Measurements from ENCODE around the gene FILIP1. TPM values are rescaled to one million over a fixed set of nuclear protein-coding genes. Genes with fewer than 3 reads are reported as not detected.
"Not testable (repeated sequence)": the region's sequence is repeated elsewhere in the genome, so short reads cannot be mapped to it uniquely, and the experiment has no call there.

FILIP1 gene
- total RNA-seq, 6 experiments from 2014 or later, result 0.09 to 0.24 (median 0.12) TPM

DNA sequence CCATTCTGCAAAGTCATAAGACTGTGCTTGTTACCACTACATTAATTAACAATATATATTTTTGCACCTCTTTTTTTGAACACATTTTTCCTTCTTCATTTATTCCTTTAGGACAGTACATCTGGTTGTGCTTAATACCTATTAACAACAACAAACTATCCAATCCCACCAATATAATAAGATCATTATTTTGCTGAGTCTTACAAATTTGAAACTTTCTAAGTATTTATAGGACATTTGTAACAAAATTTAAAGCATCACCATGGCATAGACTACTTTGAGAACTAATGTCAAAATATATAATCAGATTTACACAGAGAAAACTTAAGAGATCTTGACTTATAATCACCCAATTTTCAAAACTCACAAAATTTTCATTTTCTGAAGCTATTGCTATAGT is 47.9 kb downstream of the FILIP1 start:
- no peak overlapping the region for H3K4me3 Mint-ChIP-seq
- H3K27me3 Mint-ChIP-seq (ENCODE audit: insufficient read depth), result peaks cover 1% of the 10 kb centered on the region; the same call in 1 of the 2 replicates
- H3K36me3 Mint-ChIP-seq (ENCODE audit: low read depth), result no peaks in the 10 kb centered on the region; the same call in 1 of the 2 replicates
- no peak for DNase-seq
- TF ChIP-seq, protein P1, sequence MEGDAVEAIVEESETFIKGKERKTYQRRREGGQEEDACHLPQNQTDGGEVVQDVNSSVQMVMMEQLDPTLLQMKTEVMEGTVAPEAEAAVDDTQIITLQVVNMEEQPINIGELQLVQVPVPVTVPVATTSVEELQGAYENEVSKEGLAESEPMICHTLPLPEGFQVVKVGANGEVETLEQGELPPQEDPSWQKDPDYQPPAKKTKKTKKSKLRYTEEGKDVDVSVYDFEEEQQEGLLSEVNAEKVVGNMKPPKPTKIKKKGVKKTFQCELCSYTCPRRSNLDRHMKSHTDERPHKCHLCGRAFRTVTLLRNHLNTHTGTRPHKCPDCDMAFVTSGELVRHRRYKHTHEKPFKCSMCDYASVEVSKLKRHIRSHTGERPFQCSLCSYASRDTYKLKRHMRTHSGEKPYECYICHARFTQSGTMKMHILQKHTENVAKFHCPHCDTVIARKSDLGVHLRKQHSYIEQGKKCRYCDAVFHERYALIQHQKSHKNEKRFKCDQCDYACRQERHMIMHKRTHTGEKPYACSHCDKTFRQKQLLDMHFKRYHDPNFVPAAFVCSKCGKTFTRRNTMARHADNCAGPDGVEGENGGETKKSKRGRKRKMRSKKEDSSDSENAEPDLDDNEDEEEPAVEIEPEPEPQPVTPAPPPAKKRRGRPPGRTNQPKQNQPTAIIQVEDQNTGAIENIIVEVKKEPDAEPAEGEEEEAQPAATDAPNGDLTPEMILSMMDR (IDR thresholded peaks at IDR 0.05), result no peak
- no peak overlapping the region for H3K27ac Mint-ChIP-seq
- no peaks in the 10 kb centered on the region for H3K9me3 Mint-ChIP-seq
- H3K4me1 Mint-ChIP-seq (ENCODE audit: low read depth), result peaks cover 33% of the 10 kb centered on the region

DNA sequence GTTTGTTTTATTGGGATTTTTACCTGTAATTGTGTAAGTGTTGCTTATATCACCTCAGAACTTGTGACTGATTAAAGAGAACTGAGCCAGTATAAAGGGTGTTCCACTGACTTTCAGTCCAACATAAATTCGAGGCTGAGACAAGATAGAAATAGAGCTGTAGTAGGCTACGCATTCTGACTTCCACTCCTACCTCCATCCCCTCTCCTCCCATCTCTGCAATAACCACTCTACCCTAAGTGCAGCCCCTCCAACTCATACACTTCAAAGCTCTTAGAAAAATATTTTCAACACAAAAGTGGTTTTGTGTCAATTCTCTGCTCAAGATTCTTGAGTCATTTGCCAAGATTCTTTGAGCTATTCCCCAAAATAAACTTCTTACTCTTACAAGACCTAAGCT is 48.7 kb downstream of the FILIP1 start:
- H3K4me3 Mint-ChIP-seq, result no peak overlapping the region
- H3K36me3 Mint-ChIP-seq (ENCODE audit: low read depth), result no peaks in the 10 kb centered on the region; the same call in 1 of the 2 replicates
- H3K27me3 Mint-ChIP-seq (ENCODE audit: insufficient read depth), result peaks cover 1% of the 10 kb centered on the region; the same call in 1 of the 2 replicates
- TF ChIP-seq, protein P1 (IDR thresholded peaks at IDR 0.05), result no peak
- no peaks in the 10 kb centered on the region for H3K9me3 Mint-ChIP-seq
- no peak overlapping the region for H3K27ac Mint-ChIP-seq
- H3K4me1 Mint-ChIP-seq (ENCODE audit: low read depth), result peaks cover 32% of the 10 kb centered on the region
- DNase-seq, result no peak

DNA sequence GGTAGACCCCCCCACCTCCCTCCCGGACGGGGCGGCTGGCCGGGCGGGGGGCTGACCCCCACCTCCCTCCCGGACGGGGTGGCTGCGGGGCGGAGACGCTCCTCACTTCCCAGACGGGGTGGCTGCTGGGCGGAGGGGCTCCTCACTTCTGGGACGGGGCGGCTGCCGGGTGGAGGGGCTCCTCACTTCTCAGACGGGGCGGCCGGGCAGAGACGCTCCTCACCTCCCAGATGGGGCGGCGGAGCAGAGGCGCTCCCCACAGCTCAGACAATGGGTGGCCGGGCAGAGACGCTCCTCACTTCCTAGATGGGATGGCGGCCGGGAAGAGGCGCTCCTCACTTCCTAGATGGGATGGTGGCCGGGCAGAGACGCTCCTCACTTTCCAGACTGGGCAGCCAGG is 51.7 kb downstream of the FILIP1 start:
- DNase-seq; H3K27ac Mint-ChIP-seq; H3K9me3 Mint-ChIP-seq; H3K4me3 Mint-ChIP-seq; H3K36me3 Mint-ChIP-seq (ENCODE audit: low read depth); H3K27me3 Mint-ChIP-seq (ENCODE audit: insufficient read depth): not testable (repeated sequence)
- peaks cover 35% of the 10 kb centered on the region for H3K4me1 Mint-ChIP-seq (ENCODE audit: low read depth)

DNA sequence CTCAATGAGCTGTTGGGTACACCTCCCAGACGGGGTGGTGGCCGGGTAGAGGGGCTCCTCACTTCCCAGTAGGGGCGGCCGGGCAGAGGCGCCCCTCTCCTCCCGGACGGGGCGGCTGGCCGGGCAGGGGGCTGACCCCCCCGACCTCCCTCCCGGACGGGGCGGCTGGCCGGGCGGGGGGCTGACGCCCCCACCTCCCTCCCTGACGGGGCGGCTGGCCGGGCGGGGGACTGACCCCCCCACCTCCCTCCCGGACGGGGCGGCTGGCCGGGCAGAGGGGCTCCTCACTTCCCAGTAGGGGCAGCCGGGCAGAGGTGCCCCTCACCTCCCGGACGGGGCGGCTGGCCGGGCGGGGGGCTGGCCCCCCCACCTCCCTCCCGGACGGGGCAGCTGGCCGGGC is 52.1 kb downstream of the FILIP1 start:
- H3K4me3 Mint-ChIP-seq; H3K9me3 Mint-ChIP-seq; H3K27ac Mint-ChIP-seq; DNase-seq; H3K36me3 Mint-ChIP-seq (ENCODE audit: low read depth); H3K27me3 Mint-ChIP-seq (ENCODE audit: insufficient read depth): not testable (repeated sequence)
- H3K4me1 Mint-ChIP-seq (ENCODE audit: low read depth), result peaks cover 38% of the 10 kb centered on the region

DNA sequence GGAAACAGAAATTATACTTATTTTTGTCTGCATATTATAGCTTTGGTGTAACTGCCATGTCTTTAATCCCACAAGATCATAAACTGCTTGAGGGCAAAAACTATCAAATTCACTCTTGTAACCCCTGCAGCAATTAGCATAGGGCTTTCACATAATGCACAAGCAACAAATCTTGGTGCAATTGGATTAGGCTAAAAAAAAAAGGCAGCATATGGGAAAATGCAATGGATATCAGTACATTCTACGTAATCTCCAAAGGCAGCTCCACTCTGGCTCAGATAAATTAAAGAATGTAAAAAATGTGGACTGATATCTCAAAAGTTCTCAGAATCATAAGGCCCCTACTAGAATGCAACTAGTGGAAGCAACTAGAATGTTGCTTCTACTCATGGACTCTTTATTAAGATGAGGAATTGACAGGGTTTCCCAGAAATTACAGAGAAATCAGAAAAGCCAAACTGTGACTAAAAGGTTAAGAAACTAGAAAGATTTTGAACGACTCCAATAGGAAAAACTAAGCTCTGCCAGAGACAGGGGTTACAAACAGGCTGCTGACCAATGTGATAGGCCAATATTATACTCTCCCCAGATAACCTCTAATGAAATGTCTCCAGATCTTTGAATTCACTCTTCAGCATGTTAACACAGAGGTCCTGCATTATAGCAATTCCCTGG is 55.0 kb downstream of the FILIP1 start:
- no peak for DNase-seq
- TF ChIP-seq, protein P1 (IDR thresholded peaks at IDR 0.05), result no peak
- Mint-ChIP-seq H3K4me3 (peak overlapping the region; percentile 17; the same call in 1 of the 2 replicates), H3K4me1 (ENCODE audit: low read depth) (peaks cover 31% of the 10 kb centered on the region), H3K27ac (peak overlapping the region; percentile 58), H3K27me3 (ENCODE audit: insufficient read depth) (peaks cover 1% of the 10 kb centered on the region; the same call in 1 of the 2 replicates), H3K36me3 (ENCODE audit: low read depth) (no peaks in the 10 kb centered on the region), H3K9me3 (no peaks in the 10 kb centered on the region)

DNA sequence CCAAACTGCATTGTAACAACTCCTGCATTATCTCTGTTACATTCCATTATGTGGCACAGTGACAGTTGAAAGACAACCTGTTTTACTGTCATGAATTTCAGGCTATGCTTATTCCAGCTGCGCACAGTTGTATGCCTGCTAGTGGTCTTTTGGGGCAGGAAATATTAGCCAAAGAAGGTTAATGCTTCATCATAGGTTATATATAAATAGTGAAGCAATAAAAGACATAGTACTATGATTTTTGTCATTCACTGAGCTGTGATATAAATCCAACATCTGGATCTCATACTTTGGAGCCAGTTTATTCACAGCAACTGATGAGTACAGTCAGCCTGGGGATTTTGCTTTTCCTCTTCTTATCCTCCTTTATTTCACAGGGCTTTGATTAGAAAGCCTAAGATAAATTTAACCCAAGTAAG is 55.6 kb downstream of the FILIP1 start:
- Mint-ChIP-seq H3K36me3 (ENCODE audit: low read depth) (no peaks in the 10 kb centered on the region), H3K27me3 (ENCODE audit: insufficient read depth) (peaks cover 1% of the 10 kb centered on the region; the same call in 1 of the 2 replicates), H3K4me3 (peak overlapping the region; percentile 17; the same call in 1 of the 2 replicates), H3K27ac (peak overlapping the region; percentile 58), H3K9me3 (no peaks in the 10 kb centered on the region; the same call in 1 of the 2 replicates), H3K4me1 (ENCODE audit: low read depth) (peaks cover 37% of the 10 kb centered on the region)
- DNase-seq, result no peak
- TF ChIP-seq, protein P1 (IDR thresholded peaks at IDR 0.05), result no peak
